Keratinocyte (primary cell): ENCODE results near the gene FOXL2. TPM values are rescaled to one million over a fixed set of nuclear protein-coding genes. Genes with fewer than 3 reads are reported as not detected.

Experiments
- DNase-seq: peaks from one replicate; pipeline ENCODE4 v3.0.0-alpha.2; 2011; ENCODE audit warnings: low read depth, missing footprints, low spot score
- FAIRE-seq: peaks from 2 replicates; lab custom pipeline; 2011; peaks lifted over from hg19 to GRCh38; lab: Jason Lieb, UNC
- H2AFZ ChIP-seq: 2 replicates; pipeline ENCODE4 v1.6.0; 2012; ENCODE audit warnings: low read length, control low read depth, inconsistent platforms; ENCODE audit not compliant: control insufficient read depth
- H3K27ac ChIP-seq: 2 replicates; pipeline ENCODE4 v1.5.1; 2011; ENCODE audit warnings: low read length; ENCODE audit not compliant: control insufficient read depth, insufficient read depth
- H3K27me3 ChIP-seq: 3 replicates; pipeline ENCODE4 v1.6.0; 2011; ENCODE audit warnings: low read length; ENCODE audit not compliant: control insufficient read depth, insufficient read depth; ENCODE audit errors: extremely low read depth
- H3K36me3 ChIP-seq, 2 experiments: 2 replicates in 1 of 2; 3 replicates in 1 of 2; pipeline ENCODE4 v1.5.1; 2011; ENCODE audit warnings: low read length in 2 of 2, mild to moderate bottlenecking in 1 of 2; ENCODE audit not compliant: control insufficient read depth in 2 of 2, insufficient read depth in 2 of 2; ENCODE audit errors: extremely low read depth in 1 of 2
- H3K4me1 ChIP-seq: 3 replicates; pipeline ENCODE4 v1.5.1; 2011; ENCODE audit warnings: low read length; ENCODE audit not compliant: control insufficient read depth, insufficient read depth; ENCODE audit errors: extremely low read depth
- H3K4me2 ChIP-seq: 3 replicates; pipeline ENCODE4 v1.6.0; 2011; ENCODE audit warnings: low read depth, low read length; ENCODE audit not compliant: control insufficient read depth, insufficient read depth; ENCODE audit errors: extremely low read depth
- H3K4me3 ChIP-seq, 3 experiments: fragments of 200-600 bp in 1 of 3; sonication (generic) in 1 of 3; 2 replicates in 2 of 3; 3 replicates in 1 of 3; pipeline ENCODE4 v1.5.1; 2011 to 2016; ENCODE audit warnings: low read length in 3 of 3, mild to moderate bottlenecking in 3 of 3, control low read depth in 2 of 3, inconsistent platforms in 1 of 3, low read depth in 1 of 3, mixed read lengths in 1 of 3, mixed run types in 1 of 3, moderate library complexity in 1 of 3; ENCODE audit not compliant: control insufficient read depth in 2 of 3, insufficient read depth in 2 of 3; ENCODE audit errors: extremely low read depth in 1 of 3
- H3K79me2 ChIP-seq: 2 replicates; pipeline ENCODE4 v1.6.0; 2012; ENCODE audit warnings: low read length; ENCODE audit not compliant: control insufficient read depth, insufficient read depth
- H3K9ac ChIP-seq: 3 replicates; pipeline ENCODE4 v1.6.0; 2011; ENCODE audit warnings: low read length; ENCODE audit not compliant: control insufficient read depth, insufficient read depth; ENCODE audit errors: extremely low read depth
- H3K9me1 ChIP-seq: 3 replicates; pipeline ENCODE4 v1.6.0; 2011; ENCODE audit warnings: low read length; ENCODE audit not compliant: control insufficient read depth, insufficient read depth; ENCODE audit errors: extremely low read depth
- H3K9me3 ChIP-seq: 2 replicates; pipeline ENCODE4 v1.5.1; 2012; ENCODE audit warnings: low read depth, low read length; ENCODE audit not compliant: control insufficient read depth
- H4K20me1 ChIP-seq: 3 replicates; pipeline ENCODE4 v1.6.0; 2011; ENCODE audit warnings: low read length; ENCODE audit not compliant: control insufficient read depth, insufficient read depth; ENCODE audit errors: extremely low read depth
- CTCF ChIP-seq, 3 experiments: IDR thresholded peaks in 1 of 3; conservative IDR thresholded peaks in 1 of 3; optimal IDR thresholded peaks in 1 of 3; 2 replicates in 2 of 3; 3 replicates in 1 of 3; pipeline versions ENCODE3 to v1.5.1; 2011; ENCODE audit warnings: low read length in 3 of 3, mild to moderate bottlenecking in 3 of 3, moderate library complexity in 2 of 3, control low read depth in 1 of 3, inconsistent platforms in 1 of 3; ENCODE audit not compliant: insufficient read depth in 2 of 3; ENCODE audit errors: extremely low read depth in 1 of 3
- EZH2 ChIP-seq: IDR thresholded peaks from one replicate; pipeline ENCODE4 v1.6.1; 2012; ENCODE audit warnings: inconsistent platforms, mild to moderate bottlenecking, low read length, moderate library complexity
- dilution Hi-C: fragments of 300-500 bp; cut with MboI; formaldehyde crosslinking; loops from one replicate; pipeline ENCODE4 v1.7.0; 2020; ENCODE audit warnings: low sequenced_read_pairs; ENCODE audit not compliant: extremely low pct_ligation_motif_present
- polyA plus RNA-seq, 5 experiments: library from polyadenylated mRNA; depleted of rRNA in 3 of 5; stranded (reverse) in 3 of 5; stranded (forward) in 1 of 5; unstranded in 1 of 5; fragments of >200 nt; gene quantifications; 1 replicate in 1 of 5; 2 replicates in 3 of 5; 3 replicates in 1 of 5; pipeline versions ENCODE4 v1.2.1 to v1.2.3, GENCODE V29; 2011 to 2012; ENCODE audit warnings: missing spikeins in 2 of 5, low read depth in 1 of 5, low replicate concordance in 1 of 5

FOXL2 gene
- polyA plus RNA-seq, 1 donor (not counting 4 experiments of a cell fraction or from before 2014, with no cell fraction given): 0.25 TPM

- no peaks in the 10 kb centered on the region for H3K36me3 ChIP-seq
- H3K27ac ChIP-seq: no peak overlapping the region
- FAIRE-seq: no peak
- dilution Hi-C loops: loop anchor here (25.0 kb wide), 1 partner anchor 363 kb away; no protein-coding TSS in a partner anchor
- no peak for DNase-seq
- H3K9ac ChIP-seq: no peak overlapping the region
- H3K27me3 ChIP-seq: peaks cover 67% of the 10 kb centered on the region
- peaks cover 13% of the 10 kb centered on the region for H3K4me1 ChIP-seq
- no peaks in the 10 kb centered on the region for H3K79me2 ChIP-seq
- no peaks in the 10 kb centered on the region for H3K9me1 ChIP-seq
- no peak for TF ChIP-seq CTCF (optimal IDR thresholded peaks at IDR 0.05 in 1 of 3, IDR thresholded peaks at IDR 0.05 in 1 of 3, conservative IDR thresholded peaks at IDR 0.05 in 1 of 3; ENCODE audit: extremely low read depth in 1 of 3, insufficient read depth in 2 of 3, low read length in 3 of 3)
- TF ChIP-seq EZH2: no peak
- H3K9me3 ChIP-seq: no peaks in the 10 kb centered on the region
- no peaks in the 10 kb centered on the region for H4K20me1 ChIP-seq
- H2AFZ ChIP-seq: no peak overlapping the region
- H3K4me3 ChIP-seq: peak overlapping the region; percentile 17 to 42 (median 40)
- peak overlapping the region; percentile 67 for H3K4me2 ChIP-seq
Measured at GRCh38 chr3:138949445-138950005, 2.6 kb upstream of the FOXL2 start.

GRCh38 chr3:138949002-138949418, 2.1 kb upstream of the FOXL2 start:
- Histone ChIP-seq H3K4me2 (no peak overlapping the region), H4K20me1 (peaks cover 2% of the 10 kb centered on the region), H3K9ac (no peak overlapping the region), H3K9me3 (no peaks in the 10 kb centered on the region), H3K79me2 (no peaks in the 10 kb centered on the region), H2AFZ (no peak overlapping the region), H3K36me3 (no peaks in the 10 kb centered on the region), H3K27me3 (peaks cover 72% of the 10 kb centered on the region), H3K9me1 (no peaks in the 10 kb centered on the region), H3K27ac (no peak overlapping the region), H3K4me1 (peaks cover 13% of the 10 kb centered on the region), H3K4me3 (no peak overlapping the region)
- no peak for DNase-seq
- TF ChIP-seq EZH2 (no peak), CTCF (optimal IDR thresholded peaks at IDR 0.05 in 1 of 3, IDR thresholded peaks at IDR 0.05 in 1 of 3, conservative IDR thresholded peaks at IDR 0.05 in 1 of 3; ENCODE audit: extremely low read depth in 1 of 3, insufficient read depth in 2 of 3, low read length in 3 of 3) (no peak)
- dilution Hi-C loops: loop anchor here (25.0 kb wide), 1 partner anchor 363 kb away; no protein-coding TSS in a partner anchor
- FAIRE-seq: peak; percentile 13
